ENCODE measurements around the gene GPRIN3.

- TF ChIP-seq POLR2AphosphoS5 (IDR thresholded peaks at IDR 0.05), result no peak
- no peak for TF ChIP-seq CTCF (IDR thresholded peaks at IDR 0.05)
These were observed 27.2 kb upstream of the GPRIN3 start for GRCh38 chr4:89334830-89335229.
